Ishikawa (cell line): ENCODE measurements around the gene RNU7-1.

Source experiments
- CEBPB ChIP-seq: IDR thresholded peaks from 2 replicates; pipeline ENCODE4 v1.6.1; 2012
- CREB1 ChIP-seq: IDR thresholded peaks from 2 replicates; pipeline ENCODE4 v1.6.1; 2012; ENCODE audit warnings: low read depth
- EGR1 ChIP-seq: IDR thresholded peaks from 2 replicates; pipeline ENCODE4 v1.6.1; 2012
- EP300 ChIP-seq: IDR thresholded peaks from 2 replicates; pipeline ENCODE4 v1.6.1; 2012; ENCODE audit warnings: borderline replicate concordance
- FOXM1 ChIP-seq: IDR thresholded peaks from 2 replicates; pipeline ENCODE4 v1.6.1; 2012; ENCODE audit warnings: low read depth, borderline replicate concordance
- MAX ChIP-seq: IDR thresholded peaks from 2 replicates; pipeline ENCODE4 v1.6.1; 2012
- NFIC ChIP-seq: IDR thresholded peaks from 2 replicates; pipeline ENCODE4 v1.6.1; 2012
- RAD21 ChIP-seq: IDR thresholded peaks from 2 replicates; pipeline ENCODE4 v1.6.1; 2012; ENCODE audit warnings: low read depth
- REST ChIP-seq: IDR thresholded peaks from 2 replicates; pipeline ENCODE4 v1.6.1; 2012; ENCODE audit warnings: low read depth, mild to moderate bottlenecking
- TAF1 ChIP-seq: IDR thresholded peaks from 2 replicates; pipeline ENCODE4 v1.6.1; 2012; ENCODE audit warnings: low read depth, mild to moderate bottlenecking
- TCF12 ChIP-seq: IDR thresholded peaks from 2 replicates; pipeline ENCODE4 v1.6.1; 2012; ENCODE audit warnings: low read depth
- TEAD4 ChIP-seq: IDR thresholded peaks from 2 replicates; pipeline ENCODE4 v1.6.1; 2012
- USF1 ChIP-seq: IDR thresholded peaks from 2 replicates; pipeline ENCODE4 v1.6.1; 2012
- YY1 ChIP-seq: IDR thresholded peaks from 2 replicates; pipeline ENCODE4 v1.6.1; 2012; ENCODE audit warnings: low read depth
- ZBTB7A ChIP-seq: IDR thresholded peaks from 2 replicates; pipeline ENCODE4 v1.6.1; 2012; ENCODE audit warnings: low read depth

Gene RNU7-1

GRCh38 chr12:6904280-6905276, 39.0 kb upstream of the RNU7-1 start, which contains the start of gene LRRC23:
TSS of gene LRRC23 (plus strand) at chr12:6904822. CDS start at chr12:6905634, 812 bp downstream.
- no peak for TF ChIP-seq ZBTB7A
- TF ChIP-seq TAF1, result no peak
- no peak for TF ChIP-seq YY1
- TF ChIP-seq FOXM1, result no peak
- no peak for TF ChIP-seq EGR1
- no peak for TF ChIP-seq RAD21
- peak; percentile 77; the same call in 1 of the 2 replicates for TF ChIP-seq MAX
- TF ChIP-seq TEAD4, result no peak
- TF ChIP-seq TCF12, result no peak
- 0 out of 2 replicates have a peak, but pooled peaks have one; percentile 56 for TF ChIP-seq CEBPB
- TF ChIP-seq EP300, result no peak
- no peak for TF ChIP-seq NFIC
- no peak for TF ChIP-seq REST
- TF ChIP-seq USF1, result no peak
- TF ChIP-seq CREB1, result peak; percentile 74

GRCh38 chr12:6905414-6906040, 38.1 kb upstream of the RNU7-1 start:
- TF ChIP-seq YY1 (no peak), ZBTB7A (0 out of 2 replicates have a peak, but pooled peaks have one; percentile 27)

- TF ChIP-seq TCF12 (no peak), CREB1 (no peak), REST (no peak), TEAD4 (no peak), FOXM1 (no peak), MAX (no peak), NFIC (no peak), EGR1 (no peak), TAF1 (no peak)
Measured at GRCh38 chr12:6909421-6910145, 34.0 kb upstream of the RNU7-1 start.

- no peak for TF ChIP-seq RAD21
- TF ChIP-seq EP300, result no peak
- TF ChIP-seq MAX, result no peak
- TF ChIP-seq TEAD4, result no peak
- TF ChIP-seq TAF1, result no peak
- no peak for TF ChIP-seq TCF12
- TF ChIP-seq USF1, result no peak
- no peak for TF ChIP-seq CREB1
- TF ChIP-seq NFIC, result no peak
- TF ChIP-seq YY1, result no peak
- no peak for TF ChIP-seq REST
- no peak for TF ChIP-seq FOXM1
- TF ChIP-seq EGR1, result no peak
Measured at GRCh38 chr12:6912164-6912935, 31.3 kb upstream of the RNU7-1 start.
